ENCODE data around the gene LDLRAD2.
"Not testable (repeated sequence)": the region's sequence is repeated elsewhere in the genome, so short reads cannot be mapped to it uniquely, and the experiment has no call there.

The LDLRAD2 gene

DNA sequence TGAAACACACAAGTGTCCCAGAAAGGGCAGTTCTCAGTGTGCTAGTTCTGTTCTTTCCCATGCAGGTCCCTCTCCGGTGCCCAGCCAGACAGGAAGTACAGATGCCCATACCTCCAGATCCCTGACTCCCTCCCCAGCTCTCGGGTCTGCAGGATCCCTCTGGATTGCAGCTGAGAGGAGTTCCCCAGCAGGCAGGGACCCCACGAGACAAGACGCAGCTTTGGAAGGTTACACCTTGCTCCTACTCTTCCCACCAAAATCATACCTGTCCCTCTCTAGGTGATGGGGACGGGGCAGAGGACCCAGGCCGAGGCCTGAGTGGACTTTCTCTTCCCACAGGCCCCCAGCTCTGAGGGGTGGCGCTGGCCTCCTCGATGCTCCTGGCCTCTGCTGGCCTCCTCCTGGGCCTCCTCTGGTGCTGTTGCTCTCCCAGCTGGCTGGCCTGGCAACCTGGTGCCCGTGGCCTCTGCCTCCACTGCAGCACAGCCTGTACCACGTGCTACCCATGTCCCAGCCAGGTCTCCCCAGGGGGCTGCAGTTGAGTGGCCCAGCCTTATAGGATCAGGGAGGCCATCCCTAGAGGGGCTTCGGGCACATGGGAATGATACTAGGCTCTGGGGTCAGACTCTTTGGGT, 9.4 kb downstream of the LDLRAD2 start:
- Mint-ChIP-seq H3K36me3 (ENCODE audit: insufficient read depth) (no peaks in the 10 kb centered on the region), H3K4me1 (no peaks in the 10 kb centered on the region), H3K4me3 (no peak overlapping the region), H3K27ac (ENCODE audit: low read depth) (no peak overlapping the region), H3K27me3 (peaks cover 7% of the 10 kb centered on the region), H3K9me3 (no peaks in the 10 kb centered on the region)
- no peak for DNase-seq (ENCODE audit: low spot score in 2 of 2)
- no peak for ATAC-seq (replicated peaks; ENCODE audit: extremely low read depth, poor library complexity, severe bottlenecking)

DNA sequence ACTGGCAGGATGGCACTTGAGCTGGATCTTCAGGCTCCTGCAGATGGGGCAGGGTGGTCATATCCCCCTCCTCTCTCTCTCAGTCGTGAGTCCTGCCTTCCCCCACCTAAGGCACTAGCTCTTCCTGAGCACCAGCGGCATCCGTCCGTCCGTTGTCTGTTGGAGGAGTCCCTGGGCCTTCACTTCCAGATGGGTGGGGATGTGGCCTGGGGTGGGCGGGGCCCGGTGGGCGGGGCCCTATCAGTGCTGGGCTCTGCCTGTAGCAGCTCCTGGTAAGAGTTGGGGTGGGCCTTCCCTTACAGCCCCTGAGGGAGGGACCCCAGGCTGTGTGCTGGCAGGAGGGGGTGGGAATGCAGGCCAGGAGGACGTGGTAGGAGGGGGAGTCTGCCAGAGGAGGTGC, 10.3 kb downstream of the LDLRAD2 start:
- H3K36me3 Mint-ChIP-seq (ENCODE audit: insufficient read depth), result no peaks in the 10 kb centered on the region
- H3K4me1 Mint-ChIP-seq, result no peaks in the 10 kb centered on the region
- H3K27ac Mint-ChIP-seq (ENCODE audit: low read depth), result no peak overlapping the region
- no peak overlapping the region for H3K4me3 Mint-ChIP-seq
- H3K27me3 Mint-ChIP-seq, result peaks cover 10% of the 10 kb centered on the region
- no peaks in the 10 kb centered on the region for H3K9me3 Mint-ChIP-seq
- DNase-seq (ENCODE audit: low spot score in 2 of 2) (no peak), ATAC-seq (replicated peaks; ENCODE audit: extremely low read depth, poor library complexity, severe bottlenecking) (no peak)

GRCh38 chr1:21823206-21823979, 11.3 kb downstream of the LDLRAD2 start:
- peaks cover 20% of the 10 kb centered on the region for H3K27me3 Mint-ChIP-seq
- H3K9me3 Mint-ChIP-seq, result no peaks in the 10 kb centered on the region
- ATAC-seq (replicated peaks; ENCODE audit: extremely low read depth, poor library complexity, severe bottlenecking) (no peak), DNase-seq (ENCODE audit: low spot score in 2 of 2) (no peak)
- H3K4me1 Mint-ChIP-seq, result no peaks in the 10 kb centered on the region
- H3K4me3 Mint-ChIP-seq, result no peak overlapping the region
- no peak overlapping the region for H3K27ac Mint-ChIP-seq (ENCODE audit: low read depth)
- H3K36me3 Mint-ChIP-seq (ENCODE audit: insufficient read depth), result no peaks in the 10 kb centered on the region

DNA sequence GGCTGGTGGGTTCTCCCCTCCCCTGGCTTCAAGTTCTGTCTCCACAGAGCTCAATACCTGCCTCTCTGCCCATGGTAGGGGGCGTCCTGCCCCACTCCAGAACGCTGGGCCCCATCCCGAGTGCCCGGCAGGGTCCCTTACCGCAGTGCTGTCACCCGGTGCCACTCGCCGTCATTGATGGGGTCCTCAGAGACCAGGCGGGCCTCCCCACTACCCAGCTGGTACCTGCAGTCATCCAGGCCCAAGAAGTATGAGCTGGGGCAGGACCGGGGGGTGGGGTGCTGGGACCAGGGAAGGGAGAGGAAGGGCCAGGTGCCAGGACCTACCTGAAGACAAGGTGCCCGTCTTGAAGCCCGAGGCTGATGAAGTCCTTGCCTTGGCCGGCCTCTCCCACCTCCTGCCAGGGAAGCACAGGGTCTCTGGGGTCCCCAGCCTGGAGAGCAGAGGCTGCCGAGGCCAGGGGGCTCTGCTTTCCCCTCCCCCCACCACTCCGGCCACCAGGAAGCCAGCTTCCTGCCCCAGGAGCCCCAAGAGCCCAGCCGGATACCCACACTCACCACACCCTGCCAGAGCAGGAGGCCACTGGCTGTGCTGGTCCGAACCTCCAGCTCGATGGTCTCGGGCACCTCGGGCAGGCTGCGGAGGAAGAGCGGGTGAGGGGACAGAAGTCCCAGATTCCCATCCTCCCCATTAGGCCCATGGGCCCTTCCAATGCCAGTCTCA, 12.1 kb downstream of the LDLRAD2 start:
- H3K27me3 Mint-ChIP-seq, result peaks cover 24% of the 10 kb centered on the region
- H3K27ac Mint-ChIP-seq (ENCODE audit: low read depth), result no peak overlapping the region
- DNase-seq (ENCODE audit: low spot score in 2 of 2) (no peak), ATAC-seq (replicated peaks; ENCODE audit: extremely low read depth, poor library complexity, severe bottlenecking) (no peak)
- H3K9me3 Mint-ChIP-seq, result no peaks in the 10 kb centered on the region
- H3K4me3 Mint-ChIP-seq, result no peak overlapping the region
- H3K4me1 Mint-ChIP-seq, result no peaks in the 10 kb centered on the region
- H3K36me3 Mint-ChIP-seq (ENCODE audit: insufficient read depth), result no peaks in the 10 kb centered on the region

DNA sequence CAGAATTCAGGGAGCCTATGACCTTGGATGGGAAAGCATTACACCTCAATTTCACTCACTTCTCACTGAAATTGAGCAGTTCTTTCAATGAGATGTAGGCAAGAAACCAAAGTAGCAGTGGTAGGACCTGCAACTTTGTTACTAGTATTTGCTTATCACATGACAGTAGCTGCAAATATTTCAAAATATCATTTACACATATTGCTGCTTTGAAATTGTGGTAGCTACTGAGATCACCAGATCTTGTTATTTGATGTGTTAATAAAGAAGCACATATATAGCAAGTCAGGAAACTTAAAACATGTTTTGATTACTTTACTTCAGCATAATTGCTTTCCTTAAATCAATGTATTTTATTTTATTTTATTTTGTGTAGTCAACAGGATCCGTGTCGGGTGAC, 12.9 kb downstream of the LDLRAD2 start:
- H3K4me3 Mint-ChIP-seq, result no peak overlapping the region
- H3K9me3 Mint-ChIP-seq, result no peaks in the 10 kb centered on the region
- no peaks in the 10 kb centered on the region for H3K4me1 Mint-ChIP-seq
- H3K27me3 Mint-ChIP-seq, result peaks cover 24% of the 10 kb centered on the region
- DNase-seq (ENCODE audit: low spot score in 2 of 2) (no peak), ATAC-seq (replicated peaks; ENCODE audit: extremely low read depth, poor library complexity, severe bottlenecking) (no peak)
- no peaks in the 10 kb centered on the region for H3K36me3 Mint-ChIP-seq (ENCODE audit: insufficient read depth)
- H3K27ac Mint-ChIP-seq (ENCODE audit: low read depth), result no peak overlapping the region

DNA sequence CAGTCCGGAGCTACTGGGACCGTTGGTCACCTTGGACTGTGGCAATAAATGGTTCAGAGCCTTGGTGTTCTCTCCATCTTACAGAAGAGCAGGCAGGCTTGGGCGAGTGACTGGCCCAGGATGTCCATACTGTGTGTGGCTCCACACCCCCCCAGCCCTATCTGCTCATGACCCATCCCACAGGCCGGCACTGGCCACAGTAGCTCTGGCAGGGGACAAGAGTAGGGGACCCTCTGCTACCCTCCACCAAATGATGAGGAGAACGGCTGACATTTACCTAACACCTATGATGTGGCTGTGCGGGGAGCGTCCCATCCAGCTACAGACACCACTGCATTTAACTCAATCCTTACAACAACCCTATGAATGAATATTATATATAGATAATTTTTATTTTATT, 13.3 kb downstream of the LDLRAD2 start:
- no peaks in the 10 kb centered on the region for H3K36me3 Mint-ChIP-seq (ENCODE audit: insufficient read depth)
- no peaks in the 10 kb centered on the region for H3K9me3 Mint-ChIP-seq
- H3K27ac Mint-ChIP-seq (ENCODE audit: low read depth), result no peak overlapping the region
- H3K27me3 Mint-ChIP-seq, result peaks cover 24% of the 10 kb centered on the region
- no peaks in the 10 kb centered on the region for H3K4me1 Mint-ChIP-seq
- no peak for DNase-seq (ENCODE audit: low spot score in 2 of 2)
- no peak overlapping the region for H3K4me3 Mint-ChIP-seq
- no peak for ATAC-seq (replicated peaks; ENCODE audit: extremely low read depth, poor library complexity, severe bottlenecking)

- not testable (repeated sequence) for ATAC-seq (replicated peaks; ENCODE audit: extremely low read depth, poor library complexity, severe bottlenecking); DNase-seq (ENCODE audit: low spot score in 2 of 2); H3K4me3 Mint-ChIP-seq; H3K9me3 Mint-ChIP-seq; H3K4me1 Mint-ChIP-seq; H3K36me3 Mint-ChIP-seq (ENCODE audit: insufficient read depth); H3K27ac Mint-ChIP-seq (ENCODE audit: low read depth)
- peaks cover 24% of the 10 kb centered on the region for H3K27me3 Mint-ChIP-seq
Observed at GRCh38 chr1:21826694-21827093, 14.6 kb downstream of the LDLRAD2 start.

DNA sequence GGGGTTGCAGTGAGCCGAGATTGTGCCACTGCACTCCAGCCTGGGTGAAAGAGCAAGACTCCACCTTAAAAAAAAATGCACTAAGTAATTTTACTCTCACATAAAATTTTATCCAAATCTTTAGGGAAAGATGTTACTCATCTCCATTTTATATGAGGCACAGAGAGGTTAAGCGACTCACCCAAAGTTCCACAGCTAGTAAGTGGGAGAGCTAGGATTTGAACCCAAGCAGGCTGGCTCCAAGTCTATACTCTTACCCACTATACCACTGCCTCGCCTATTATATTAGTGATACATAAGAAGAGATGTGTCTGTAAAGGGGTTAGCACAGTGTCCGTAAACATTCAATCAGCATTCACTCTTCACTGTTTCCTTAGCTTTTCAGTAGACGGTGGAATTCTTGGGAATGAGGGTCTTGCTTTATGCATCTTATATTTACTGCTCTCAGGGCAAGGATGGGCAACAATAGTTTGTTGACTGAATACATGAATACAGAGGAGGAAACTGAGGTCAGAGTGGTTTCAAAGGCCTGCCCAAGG, 15.1 kb downstream of the LDLRAD2 start:
- peaks cover 24% of the 10 kb centered on the region for H3K27me3 Mint-ChIP-seq
- DNase-seq (ENCODE audit: low spot score in 2 of 2), result no peak
- no peak for ATAC-seq (replicated peaks; ENCODE audit: extremely low read depth, poor library complexity, severe bottlenecking)
- no peak overlapping the region for H3K27ac Mint-ChIP-seq (ENCODE audit: low read depth)
- H3K4me1 Mint-ChIP-seq, result no peaks in the 10 kb centered on the region
- no peaks in the 10 kb centered on the region for H3K9me3 Mint-ChIP-seq
- no peaks in the 10 kb centered on the region for H3K36me3 Mint-ChIP-seq (ENCODE audit: insufficient read depth)
- no peak overlapping the region for H3K4me3 Mint-ChIP-seq

- no peaks in the 10 kb centered on the region for H3K36me3 Mint-ChIP-seq (ENCODE audit: insufficient read depth)
- H3K4me3 Mint-ChIP-seq, result no peak overlapping the region
- DNase-seq (ENCODE audit: low spot score in 2 of 2), result no peak
- no peak for ATAC-seq (replicated peaks; ENCODE audit: extremely low read depth, poor library complexity, severe bottlenecking)
- no peaks in the 10 kb centered on the region for H3K4me1 Mint-ChIP-seq
- peaks cover 5% of the 10 kb centered on the region for H3K9me3 Mint-ChIP-seq
- H3K27ac Mint-ChIP-seq (ENCODE audit: low read depth), result no peak overlapping the region
- H3K27me3 Mint-ChIP-seq, result peaks cover 24% of the 10 kb centered on the region
Observed at GRCh38 chr1:21828075-21828474, 16.0 kb downstream of the LDLRAD2 start.

- peaks cover 22% of the 10 kb centered on the region for H3K27me3 Mint-ChIP-seq
- H3K36me3 Mint-ChIP-seq (ENCODE audit: insufficient read depth), result no peaks in the 10 kb centered on the region
- H3K4me1 Mint-ChIP-seq, result no peaks in the 10 kb centered on the region
- no peak overlapping the region for H3K4me3 Mint-ChIP-seq
- no peak for ATAC-seq (replicated peaks; ENCODE audit: extremely low read depth, poor library complexity, severe bottlenecking)
- no peak overlapping the region for H3K27ac Mint-ChIP-seq (ENCODE audit: low read depth)
- peaks cover 5% of the 10 kb centered on the region for H3K9me3 Mint-ChIP-seq
- DNase-seq (ENCODE audit: low spot score in 2 of 2), result no peak
Observed at GRCh38 chr1:21828506-21829210, 16.6 kb downstream of the LDLRAD2 start.

DNA sequence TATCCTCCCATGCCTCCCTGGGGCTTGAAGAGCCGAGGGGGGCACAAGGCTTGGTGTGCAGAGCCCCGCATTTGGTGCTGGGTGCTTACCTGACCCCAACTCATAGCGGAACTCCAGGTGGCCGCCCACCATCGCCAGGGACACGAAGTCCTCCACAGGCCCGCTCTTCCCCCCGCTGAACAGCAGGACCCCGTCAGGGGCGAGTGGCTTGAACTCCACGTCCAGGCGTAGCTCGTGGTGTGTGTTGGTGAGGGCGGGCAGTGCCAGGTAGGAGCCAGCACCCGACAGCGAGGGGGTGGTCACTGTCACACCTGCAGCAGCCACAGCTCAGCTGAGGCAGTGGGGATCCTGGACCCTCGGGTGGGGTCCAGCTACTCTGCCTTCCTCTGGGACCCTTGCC, 17.2 kb downstream of the LDLRAD2 start:
- DNase-seq (ENCODE audit: low spot score in 2 of 2), result no peak
- H3K4me3 Mint-ChIP-seq, result no peak overlapping the region
- H3K27me3 Mint-ChIP-seq, result peaks cover 16% of the 10 kb centered on the region
- no peak for ATAC-seq (replicated peaks; ENCODE audit: extremely low read depth, poor library complexity, severe bottlenecking)
- no peak overlapping the region for H3K27ac Mint-ChIP-seq (ENCODE audit: low read depth)
- H3K36me3 Mint-ChIP-seq (ENCODE audit: insufficient read depth), result peaks cover 2% of the 10 kb centered on the region
- peaks cover 10% of the 10 kb centered on the region for H3K9me3 Mint-ChIP-seq
- H3K4me1 Mint-ChIP-seq, result no peaks in the 10 kb centered on the region

DNA sequence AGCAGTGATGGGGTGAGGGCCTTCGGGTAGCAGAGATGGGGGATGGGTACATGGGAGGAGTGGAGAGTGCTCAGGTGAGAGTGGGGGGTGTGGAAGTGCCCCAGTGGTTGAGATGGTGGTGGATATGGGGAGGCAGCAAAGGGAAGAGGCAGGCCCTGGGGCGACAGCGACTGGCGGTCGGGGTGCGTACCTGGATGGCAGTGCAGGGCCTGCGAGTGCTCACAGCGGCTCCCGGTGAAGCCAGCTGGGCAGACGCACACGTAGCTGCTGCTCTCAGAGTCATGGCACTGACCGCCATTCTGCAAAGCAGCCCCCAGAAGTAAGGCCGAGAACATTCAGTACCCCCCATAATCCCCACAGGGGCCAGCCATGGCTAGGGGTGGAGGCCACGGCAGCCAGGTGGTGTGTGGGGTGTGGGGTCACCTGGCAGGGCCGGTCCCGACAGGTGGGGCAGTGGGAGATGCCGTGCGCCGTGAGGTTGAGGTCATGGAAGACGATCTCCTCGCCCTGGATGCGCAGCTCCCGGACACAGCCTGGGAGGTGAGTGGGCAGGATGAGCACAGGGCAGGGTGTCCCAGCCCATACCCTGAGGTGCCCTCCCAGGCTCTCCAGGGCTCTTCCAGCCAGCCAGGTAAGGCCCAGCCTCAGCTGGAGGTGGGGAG, 18.9 kb downstream of the LDLRAD2 start:
- no peaks in the 10 kb centered on the region for H3K4me1 Mint-ChIP-seq
- peaks cover 19% of the 10 kb centered on the region for H3K9me3 Mint-ChIP-seq
- no peak for ATAC-seq (replicated peaks; ENCODE audit: extremely low read depth, poor library complexity, severe bottlenecking)
- peaks cover 16% of the 10 kb centered on the region for H3K27me3 Mint-ChIP-seq
- H3K36me3 Mint-ChIP-seq (ENCODE audit: insufficient read depth), result peaks cover 3% of the 10 kb centered on the region
- H3K4me3 Mint-ChIP-seq, result no peak overlapping the region
- no peak overlapping the region for H3K27ac Mint-ChIP-seq (ENCODE audit: low read depth)
- no peak for DNase-seq (ENCODE audit: low spot score in 2 of 2)
